Measurements from ENCODE around the gene NUAK1. TPM values are rescaled to one million over a fixed set of nuclear protein-coding genes. Genes with fewer than 3 reads are reported as not detected.

NUAK1 gene
- total and polyA plus RNA-seq, 2 experiments from 2014 or later: 13.4 to 29.6 TPM

DNA sequence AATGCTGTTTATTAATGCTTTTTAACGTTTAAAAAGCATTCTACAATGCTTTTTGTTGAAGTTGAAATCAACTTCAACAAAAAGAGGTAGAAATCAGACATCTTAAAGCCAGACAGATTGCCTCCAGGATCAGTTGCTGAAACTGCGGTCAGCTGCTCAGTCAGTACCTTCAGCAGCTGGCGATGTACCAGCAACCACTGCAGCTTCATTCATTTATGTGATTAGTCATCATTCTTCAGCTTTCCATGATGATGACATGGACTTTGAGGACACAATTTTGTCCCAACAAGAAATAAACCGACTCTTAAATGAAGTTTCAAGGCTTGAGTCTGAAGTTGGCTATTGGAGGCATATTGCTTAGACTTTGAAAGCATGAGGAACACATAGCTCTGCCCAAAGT lies 31.5 kb upstream of the NUAK1 start:
- H3K36me3 ChIP-seq (ENCODE audit: low read depth): no peaks in the 10 kb centered on the region
- H3K9me2 ChIP-seq (ENCODE audit: insufficient read depth): no peaks in the 10 kb centered on the region
- in situ Hi-C loops (cut with MboI): no loop called here
- H3K27ac ChIP-seq: no peak overlapping the region
- no peaks in the 10 kb centered on the region for H3F3A ChIP-seq (ENCODE audit: insufficient read depth)
- WGBS, 2 experiments (ENCODE audit: low coverage in 1 of 2, low lambda C conversion rate in 2 of 2, missing lambda C conversion rate in 2 of 2): 21 to 26% methylated on average over 4 of the region's 4 CpGs
- H3K4me2 ChIP-seq (ENCODE audit: unreplicated experiment): no peak overlapping the region
- TF ChIP-seq EZH2phosphoT487 (IDR thresholded peaks at IDR 0.05; ENCODE audit: insufficient read depth, low read depth): no peak
- TF ChIP-seq EZH2 (IDR thresholded peaks at IDR 0.05; ENCODE audit: insufficient read depth, poor library complexity, severe bottlenecking): no peak
- no peak overlapping the region for H2AFZ ChIP-seq
- H3K4me3 ChIP-seq: no peak overlapping the region
- no peaks in the 10 kb centered on the region for H3K9me3 ChIP-seq (ENCODE audit: low read depth)
- H4K20me1 ChIP-seq (ENCODE audit: insufficient read depth): no peaks in the 10 kb centered on the region
- no peak overlapping the region for H3K9ac ChIP-seq
- no peaks in the 10 kb centered on the region for H3K79me2 ChIP-seq (ENCODE audit: insufficient read depth)
- no peaks in the 10 kb centered on the region for H3K4me1 ChIP-seq (ENCODE audit: insufficient read depth)
- DNase-seq: peak; percentile 88
- 0 out of 2 replicates have a peak, but pooled peaks cover 3% of the 10 kb centered on the region for H3K27me3 ChIP-seq (replicated peaks; ENCODE audit: insufficient read depth)

DNA sequence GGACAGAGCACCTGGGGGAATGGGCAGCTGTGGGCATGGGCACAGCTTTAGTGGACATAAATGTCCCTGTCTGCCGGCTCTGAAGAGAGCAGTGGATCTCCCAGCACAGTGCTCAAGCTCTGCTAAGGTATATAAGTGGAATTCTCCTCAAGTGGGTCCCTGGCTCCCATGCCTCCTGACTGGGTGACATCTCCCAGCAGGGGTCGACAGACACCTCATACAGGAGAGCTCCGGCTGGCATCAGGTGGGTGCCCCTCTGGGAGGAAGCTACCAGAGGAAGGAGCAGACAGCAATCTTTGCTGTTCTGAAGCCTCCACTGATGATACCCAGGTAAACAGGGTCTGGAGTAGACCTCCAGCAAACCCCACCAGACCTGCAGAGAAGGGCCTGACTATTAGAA lies 25.0 kb upstream of the NUAK1 start:
- TF ChIP-seq EZH2 (IDR thresholded peaks at IDR 0.05; ENCODE audit: insufficient read depth, poor library complexity, severe bottlenecking): no peak
- no peak for TF ChIP-seq EZH2phosphoT487 (IDR thresholded peaks at IDR 0.05; ENCODE audit: insufficient read depth, low read depth)
- H3F3A ChIP-seq (ENCODE audit: insufficient read depth): no peaks in the 10 kb centered on the region
- H3K9ac ChIP-seq: no peak overlapping the region
- in situ Hi-C loops (cut with MboI): no loop called here
- no peaks in the 10 kb centered on the region for H3K9me3 ChIP-seq (ENCODE audit: low read depth)
- H4K20me1 ChIP-seq (ENCODE audit: insufficient read depth): no peaks in the 10 kb centered on the region
- DNase-seq: no peak
- no peak overlapping the region for H3K4me2 ChIP-seq (ENCODE audit: unreplicated experiment)
- H3K9me2 ChIP-seq (ENCODE audit: insufficient read depth): no peaks in the 10 kb centered on the region
- no peak overlapping the region for H3K27ac ChIP-seq
- H3K79me2 ChIP-seq (ENCODE audit: insufficient read depth): no peaks in the 10 kb centered on the region
- H3K36me3 ChIP-seq (ENCODE audit: low read depth): no peaks in the 10 kb centered on the region
- no peak overlapping the region for H2AFZ ChIP-seq
- WGBS, 2 experiments (ENCODE audit: low coverage in 1 of 2, low lambda C conversion rate in 2 of 2, missing lambda C conversion rate in 2 of 2): 77% methylated on average over 3 of the region's 3 CpGs
- no peaks in the 10 kb centered on the region for H3K27me3 ChIP-seq (replicated peaks; ENCODE audit: insufficient read depth)
- no peaks in the 10 kb centered on the region for H3K4me1 ChIP-seq (ENCODE audit: insufficient read depth)
- no peak overlapping the region for H3K4me3 ChIP-seq

DNA sequence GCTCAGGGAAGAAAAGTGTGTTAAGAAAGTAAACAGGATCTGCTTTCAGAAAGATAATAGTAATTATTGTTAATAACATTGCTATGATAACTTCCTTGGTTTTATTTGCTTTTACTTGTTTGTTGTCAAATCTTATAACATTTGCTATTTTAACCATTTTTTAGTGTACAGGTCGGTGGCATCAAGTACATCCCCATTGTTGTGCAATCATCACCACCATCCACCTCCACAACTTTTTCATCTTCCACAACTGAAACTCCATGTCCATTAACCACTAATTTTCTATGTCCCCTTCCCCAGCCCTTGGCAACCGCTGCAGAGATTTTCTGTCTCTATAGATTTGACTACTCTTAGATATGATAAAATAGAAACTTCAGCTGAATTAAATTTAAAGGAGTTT lies 22.7 kb upstream of the NUAK1 start:
- Histone ChIP-seq H3K27ac (no peak overlapping the region), H3K9ac (no peak overlapping the region), H4K20me1 (ENCODE audit: insufficient read depth) (no peaks in the 10 kb centered on the region), H3K79me2 (ENCODE audit: insufficient read depth) (no peaks in the 10 kb centered on the region), H3K9me3 (ENCODE audit: low read depth) (no peaks in the 10 kb centered on the region), H3K9me2 (ENCODE audit: insufficient read depth) (no peaks in the 10 kb centered on the region), H3K4me2 (ENCODE audit: unreplicated experiment) (no peak overlapping the region), H3K36me3 (ENCODE audit: low read depth) (no peaks in the 10 kb centered on the region), H2AFZ (no peak overlapping the region), H3K4me1 (ENCODE audit: insufficient read depth) (no peaks in the 10 kb centered on the region), H3F3A (ENCODE audit: insufficient read depth) (no peaks in the 10 kb centered on the region), H3K27me3 (replicated peaks; ENCODE audit: insufficient read depth) (no peaks in the 10 kb centered on the region), H3K4me3 (no peak overlapping the region)
- TF ChIP-seq EZH2phosphoT487 (IDR thresholded peaks at IDR 0.05; ENCODE audit: insufficient read depth, low read depth) (no peak), EZH2 (IDR thresholded peaks at IDR 0.05; ENCODE audit: insufficient read depth, poor library complexity, severe bottlenecking) (no peak)
- in situ Hi-C loops (cut with MboI): no loop called here
- DNase-seq: no peak
- 82 to 85% methylated on average over 2 of the region's 2 CpGs for WGBS, 2 experiments (ENCODE audit: low coverage in 1 of 2, low lambda C conversion rate in 2 of 2, missing lambda C conversion rate in 2 of 2)

DNA sequence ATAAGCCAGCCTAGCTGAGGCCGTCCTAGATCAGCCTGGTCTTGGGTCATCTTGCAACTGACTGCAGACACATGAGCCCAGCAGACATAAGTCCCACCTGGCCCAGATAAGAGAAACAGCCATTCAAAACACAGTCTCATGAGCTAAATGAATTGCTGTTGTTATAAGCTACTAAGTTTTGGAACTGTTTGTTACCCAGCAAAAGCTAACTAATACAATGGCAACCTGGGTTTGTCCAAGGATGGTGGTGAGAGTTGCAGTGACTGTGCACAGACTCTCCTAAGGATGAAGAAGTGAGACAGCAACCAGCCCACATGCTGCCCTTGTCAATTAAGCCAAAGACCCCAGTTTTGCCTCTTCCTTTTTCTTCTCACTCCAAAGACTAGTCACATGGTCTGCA lies 22.2 kb upstream of the NUAK1 start:
- no peak for DNase-seq
- no peaks in the 10 kb centered on the region for H3K36me3 ChIP-seq (ENCODE audit: low read depth)
- no peak overlapping the region for H3K4me3 ChIP-seq
- H3K27me3 ChIP-seq (replicated peaks; ENCODE audit: insufficient read depth): no peaks in the 10 kb centered on the region
- no peaks in the 10 kb centered on the region for H3K9me2 ChIP-seq (ENCODE audit: insufficient read depth)
- no peaks in the 10 kb centered on the region for H3K9me3 ChIP-seq (ENCODE audit: low read depth)
- no peaks in the 10 kb centered on the region for H3K79me2 ChIP-seq (ENCODE audit: insufficient read depth)
- WGBS, 2 experiments (ENCODE audit: low coverage in 1 of 2, low lambda C conversion rate in 2 of 2, missing lambda C conversion rate in 2 of 2): 68 to 73% methylated on average over 1 of the region's 1 CpG
- H3F3A ChIP-seq (ENCODE audit: insufficient read depth): no peaks in the 10 kb centered on the region
- no peaks in the 10 kb centered on the region for H3K4me1 ChIP-seq (ENCODE audit: insufficient read depth)
- no peak overlapping the region for H3K27ac ChIP-seq
- H4K20me1 ChIP-seq (ENCODE audit: insufficient read depth): no peaks in the 10 kb centered on the region
- no peak overlapping the region for H3K4me2 ChIP-seq (ENCODE audit: unreplicated experiment)
- TF ChIP-seq EZH2 (IDR thresholded peaks at IDR 0.05; ENCODE audit: insufficient read depth, poor library complexity, severe bottlenecking): no peak
- TF ChIP-seq EZH2phosphoT487 (IDR thresholded peaks at IDR 0.05; ENCODE audit: insufficient read depth, low read depth): no peak
- no peak overlapping the region for H3K9ac ChIP-seq
- in situ Hi-C loops (cut with MboI): no loop called here
- H2AFZ ChIP-seq: no peak overlapping the region

DNA sequence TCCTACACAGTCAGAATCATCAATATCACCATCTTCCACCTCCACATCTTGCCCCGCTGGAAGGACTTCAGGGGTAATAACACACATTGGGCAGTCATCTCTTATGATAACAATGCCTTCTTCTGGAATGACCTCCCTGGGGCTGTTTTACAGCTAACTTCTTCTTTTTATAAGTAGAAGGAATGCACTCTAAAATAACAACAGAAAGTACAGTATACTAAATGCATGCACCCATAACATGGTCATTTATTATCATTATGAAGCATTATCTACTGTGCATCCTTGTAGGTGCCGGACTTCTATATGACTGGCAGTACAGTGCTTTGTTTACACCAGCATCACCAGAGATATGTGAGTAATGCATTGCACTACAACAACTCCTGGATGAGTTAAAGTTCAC lies 19.0 kb upstream of the NUAK1 start:
- Histone ChIP-seq H4K20me1 (ENCODE audit: insufficient read depth) (no peaks in the 10 kb centered on the region), H3K27ac (no peak overlapping the region), H3K9me2 (ENCODE audit: insufficient read depth) (no peaks in the 10 kb centered on the region), H3K27me3 (replicated peaks; ENCODE audit: insufficient read depth) (no peaks in the 10 kb centered on the region), H3K4me1 (ENCODE audit: insufficient read depth) (no peaks in the 10 kb centered on the region), H3K9me3 (ENCODE audit: low read depth) (no peaks in the 10 kb centered on the region), H3K79me2 (ENCODE audit: insufficient read depth) (no peaks in the 10 kb centered on the region), H3F3A (ENCODE audit: insufficient read depth) (no peaks in the 10 kb centered on the region), H3K9ac (no peak overlapping the region), H2AFZ (no peak overlapping the region), H3K4me2 (ENCODE audit: unreplicated experiment) (no peak overlapping the region), H3K36me3 (ENCODE audit: low read depth) (no peaks in the 10 kb centered on the region), H3K4me3 (no peak overlapping the region)
- WGBS, 2 experiments (ENCODE audit: low coverage in 1 of 2, low lambda C conversion rate in 2 of 2, missing lambda C conversion rate in 2 of 2): 96 to 97% methylated on average over 2 of the region's 2 CpGs
- TF ChIP-seq EZH2 (IDR thresholded peaks at IDR 0.05; ENCODE audit: insufficient read depth, poor library complexity, severe bottlenecking) (no peak), EZH2phosphoT487 (IDR thresholded peaks at IDR 0.05; ENCODE audit: insufficient read depth, low read depth) (no peak)
- in situ Hi-C loops (cut with MboI): no loop called here
- DNase-seq: no peak

Measured in GM23248 (cell line).